NCI-H524 (cell line): ENCODE results near the gene ABCA2.
"Not testable (repeated sequence)": the region's sequence is repeated elsewhere in the genome, so short reads cannot be mapped to it uniquely, and the experiment has no call there.

Experiments
- DNase-seq, 2 experiments: peaks; one replicate each; lab custom pipeline; 2025; lab: John Stamatoyannopoulos, UW

The ABCA2 gene

GRCh38 chr9:137064027-137064879, 36.2 kb upstream of the ABCA2 start:
- peak in 1 of 2 experiments; percentile 42 for DNase-seq

DNA sequence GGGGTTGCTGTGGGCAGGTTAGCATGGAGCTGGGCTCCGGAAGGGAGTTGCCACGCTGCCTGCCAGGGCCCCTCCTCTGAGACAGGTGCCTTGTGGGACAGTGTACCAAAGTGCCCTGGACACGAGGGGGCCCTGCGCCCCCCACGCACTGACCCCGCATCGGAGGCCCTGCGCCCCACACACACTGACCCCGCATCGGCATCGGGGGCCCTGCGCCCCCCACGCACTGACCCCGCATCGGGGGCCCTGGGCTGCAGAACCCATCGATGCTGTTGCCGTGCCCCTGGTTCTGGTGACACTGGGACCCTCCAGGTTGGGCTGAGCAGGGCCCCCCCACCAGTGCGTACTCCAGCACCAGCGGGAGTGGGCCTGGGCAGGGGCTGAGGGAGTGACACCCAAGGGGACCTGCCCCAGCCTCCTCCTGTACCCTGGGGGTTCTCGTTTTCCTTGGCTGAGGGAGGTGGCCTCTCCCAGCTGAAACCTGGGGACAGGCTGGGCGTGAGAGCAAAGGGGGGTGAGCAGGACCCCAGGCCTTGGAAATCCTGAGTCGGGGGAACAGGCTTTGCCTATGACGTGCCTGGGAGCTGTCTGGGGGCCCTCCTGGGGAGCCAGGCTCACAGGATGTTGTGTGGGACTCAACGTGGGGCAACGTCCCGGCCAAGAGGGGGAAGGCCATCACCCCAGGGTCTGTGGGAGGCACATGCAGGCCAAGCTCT, 35.4 kb upstream of the ABCA2 start:
- DNase-seq: no peak

GRCh38 chr9:137062798-137063197, 34.8 kb upstream of the ABCA2 start:
- DNase-seq: not testable (repeated sequence)

GRCh38 chr9:137062384-137062783, 34.3 kb upstream of the ABCA2 start:
- DNase-seq: no peak

- peak; percentile 32 to 75 for DNase-seq
Observed at GRCh38 chr9:137058521-137059234, 30.6 kb upstream of the ABCA2 start.

DNA sequence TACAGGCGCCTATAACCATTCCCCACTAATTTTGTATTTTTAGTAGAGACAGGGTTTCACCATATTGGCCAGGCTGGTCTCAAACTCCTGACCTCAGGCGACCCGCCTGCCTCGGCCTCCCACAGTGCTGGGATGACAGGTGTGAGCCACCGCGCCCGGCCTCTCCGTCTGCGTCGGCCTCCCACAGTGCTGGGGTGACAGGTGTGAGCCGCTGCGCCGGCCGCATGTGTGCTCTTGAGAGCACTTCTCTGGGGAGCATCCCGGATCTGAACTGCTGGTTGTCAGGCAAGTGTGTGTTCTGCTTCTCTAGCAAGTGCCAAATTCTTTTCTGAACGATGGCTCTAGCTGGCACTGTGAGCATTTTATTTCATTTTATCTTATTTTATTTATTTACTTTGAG, 29.5 kb upstream of the ABCA2 start:
- DNase-seq: peak; percentile 78 to 85

GRCh38 chr9:137056739-137057415, 28.8 kb upstream of the ABCA2 start:
- no peak for DNase-seq

DNA sequence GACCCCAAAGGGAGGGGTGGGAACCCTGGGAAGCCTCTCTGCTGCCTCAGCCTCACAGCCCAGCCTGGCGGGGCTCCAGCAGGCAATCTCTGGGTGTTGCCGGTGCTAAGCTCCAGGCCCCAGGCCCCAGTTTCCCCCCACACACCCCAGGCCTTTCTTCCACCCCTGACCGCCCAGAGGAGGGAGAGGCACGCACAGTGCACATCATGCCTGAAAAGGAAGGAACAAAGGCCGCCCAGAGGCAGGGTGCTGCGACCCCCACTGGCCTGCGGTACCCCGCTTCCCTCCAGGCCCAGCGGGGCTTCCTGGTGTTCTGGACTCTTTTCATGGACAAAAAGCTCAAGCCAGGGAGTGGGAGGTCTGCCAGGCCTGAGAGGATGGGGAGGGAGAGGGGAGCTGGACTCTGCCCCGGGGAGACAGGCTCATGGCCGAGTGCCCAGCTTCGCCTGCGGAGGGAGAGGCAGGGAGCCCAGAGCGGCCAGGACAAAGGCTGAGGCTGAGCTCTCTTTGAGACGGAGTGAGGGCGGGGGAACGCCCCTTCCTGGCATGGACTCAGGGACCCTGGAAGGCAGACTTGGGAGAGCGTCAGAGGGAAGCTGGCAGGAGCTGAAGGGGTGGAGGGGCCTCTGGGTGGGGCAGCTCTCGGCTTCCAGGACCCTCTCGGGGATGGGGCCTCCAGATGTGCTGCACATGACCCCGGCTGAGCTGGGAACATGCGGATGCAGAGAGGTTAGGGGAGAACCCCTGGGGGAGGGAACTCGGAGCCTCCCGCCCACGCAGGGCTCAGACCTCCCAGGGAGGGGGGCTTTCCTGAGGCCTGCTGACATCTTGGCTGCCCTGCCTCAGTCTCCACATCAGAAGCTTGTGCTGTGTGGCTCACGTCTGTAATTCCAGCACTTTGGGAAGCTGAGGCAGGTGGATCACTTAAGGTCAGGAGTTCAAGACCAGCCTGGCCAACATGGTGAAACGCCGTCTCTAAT, 27.6 kb upstream of the ABCA2 start:
- no peak for DNase-seq

DNA sequence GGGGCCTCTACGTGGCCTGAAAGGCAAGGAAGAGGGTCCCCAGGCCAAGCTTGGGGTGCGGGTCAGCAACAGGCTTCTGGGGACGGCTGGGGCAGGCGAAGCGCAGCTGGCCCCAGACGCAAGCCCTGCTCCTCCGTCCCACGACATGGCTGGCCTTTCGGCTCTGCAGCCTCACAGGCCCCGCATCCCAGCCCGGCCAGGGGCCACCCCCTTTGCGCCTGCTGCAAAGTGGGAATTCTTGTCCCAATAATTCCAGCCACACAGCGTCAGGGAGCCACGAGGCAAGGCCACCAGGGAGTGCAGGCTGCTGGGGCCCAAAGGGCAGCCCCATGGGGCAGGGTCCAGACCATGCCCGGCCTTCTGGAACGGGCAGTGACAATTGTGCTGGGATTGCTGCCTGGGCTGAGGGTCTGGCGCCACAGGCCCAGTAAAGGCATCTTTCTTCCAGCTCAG, 26.9 kb upstream of the ABCA2 start:
- DNase-seq: no peak

- DNase-seq: no peak
Observed at GRCh38 chr9:137053944-137054931, 26.2 kb upstream of the ABCA2 start, which contains the start of gene ENTPD2. TSS of gene ENTPD2 (minus strand) at chr9:137054061. CDS start at chr9:137053997, 64 bp downstream.

GRCh38 chr9:137052998-137053943, 25.2 kb upstream of the ABCA2 start:
- no peak for DNase-seq

GRCh38 chr9:137052293-137052692, 24.3 kb upstream of the ABCA2 start:
- no peak for DNase-seq

GRCh38 chr9:137051145-137051724, 23.2 kb upstream of the ABCA2 start:
- DNase-seq: no peak

- DNase-seq: no peak
Observed at GRCh38 chr9:137050570-137050969, 22.5 kb upstream of the ABCA2 start.

DNA sequence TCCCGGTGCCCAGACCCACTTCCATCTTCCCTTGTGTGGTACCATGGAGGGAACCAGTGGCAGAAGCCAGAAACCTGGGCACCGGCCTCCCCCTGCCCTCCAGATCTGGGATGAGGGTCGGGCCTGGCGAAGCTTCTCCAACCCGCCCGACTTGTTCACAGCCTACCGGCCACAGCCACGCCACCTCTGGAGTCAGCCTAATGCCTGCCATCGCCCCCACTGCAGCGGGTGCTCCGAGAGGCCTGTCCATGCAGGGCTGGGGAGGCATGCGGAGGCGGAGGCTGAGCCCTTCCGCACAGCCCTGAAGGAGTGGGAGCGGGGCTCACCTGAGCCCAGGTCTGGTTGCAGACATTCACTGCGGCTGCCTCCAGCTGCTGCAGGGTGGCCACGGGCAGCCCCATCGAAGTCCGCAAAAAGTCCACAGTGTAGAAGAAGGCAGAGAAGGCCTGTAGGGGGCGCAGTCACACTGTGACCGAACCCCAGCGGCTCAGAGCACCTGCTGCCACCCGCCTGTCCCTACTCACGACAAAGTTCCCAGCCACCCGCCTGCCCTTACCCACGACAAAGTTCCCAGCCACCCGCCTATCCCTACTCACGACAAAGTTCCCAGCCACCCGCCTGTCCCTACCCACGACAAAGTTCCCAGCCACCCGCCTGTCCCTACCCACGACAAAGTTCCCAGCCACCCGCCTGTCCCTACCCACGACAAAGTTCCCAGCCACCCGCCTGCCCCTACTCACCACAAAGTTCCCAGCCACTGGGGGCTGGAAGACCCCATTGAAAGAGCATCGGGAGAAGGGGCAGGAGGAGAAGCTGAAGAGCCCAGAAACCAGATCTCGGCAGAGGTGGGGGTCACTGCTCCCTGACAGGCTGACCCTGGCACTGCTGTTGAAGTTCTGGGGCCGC, 21.8 kb upstream of the ABCA2 start:
- peak; percentile 53 to 75 for DNase-seq

DNA sequence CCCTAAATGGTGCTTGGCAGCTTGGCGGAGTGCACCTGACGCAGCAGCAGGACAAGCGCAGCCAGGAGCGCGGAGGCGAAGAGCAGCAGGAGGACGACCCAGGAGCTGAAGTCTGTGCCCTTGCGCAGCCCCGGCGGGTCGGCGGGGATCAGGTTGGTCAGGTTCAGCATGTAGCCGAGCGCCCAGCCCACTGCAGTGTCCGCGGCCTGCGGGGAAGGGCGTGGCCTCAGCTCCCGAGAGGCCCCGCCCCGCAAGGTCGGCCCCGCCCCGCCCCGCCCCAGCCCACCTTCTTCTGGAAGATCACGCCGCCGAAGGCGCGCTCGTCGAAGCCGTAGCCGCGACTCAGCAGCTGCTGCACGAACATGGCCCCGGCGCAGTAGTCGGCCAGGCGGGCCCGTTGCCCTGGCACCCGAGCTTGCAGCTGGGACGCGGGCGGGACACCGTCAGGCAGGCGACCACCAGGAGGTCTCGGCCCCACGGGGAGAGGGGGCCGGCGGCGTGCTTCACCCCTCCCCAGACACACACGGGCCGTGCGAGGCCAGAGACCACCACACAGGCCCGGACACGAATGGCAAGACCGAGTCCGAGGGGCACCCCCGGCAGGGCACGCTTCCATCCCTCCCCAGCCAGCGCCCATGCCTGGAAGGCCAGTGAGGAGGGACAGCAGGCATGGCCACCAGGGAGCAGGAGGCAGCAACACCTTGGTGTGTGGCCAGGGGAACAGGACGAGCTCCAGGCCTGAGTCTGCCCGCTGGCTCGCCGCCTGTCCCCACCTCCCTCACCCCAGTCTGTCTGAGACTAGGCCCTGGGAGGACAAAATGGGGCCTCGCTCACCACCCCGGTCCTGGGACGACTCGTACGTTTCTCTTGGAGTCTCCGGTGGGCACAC, 20.9 kb upstream of the ABCA2 start:
- DNase-seq: peak in 1 of 2 experiments; percentile 37
